Skeletal muscle cell (primary cell): ENCODE measurements around the gene IFT172.
"Not testable (repeated sequence)": the region's sequence is repeated elsewhere in the genome, so short reads cannot be mapped to it uniquely, and the experiment has no call there.

Source experiments
- DNase-seq: peaks from one replicate; pipeline ENCODE4 v3.0.0-alpha.2; 2010; ENCODE audit warnings: low read depth
- H3K4me3 ChIP-seq: 2 replicates; pipeline ENCODE4 v1.5.1; 2011; ENCODE audit warnings: low read depth, mild to moderate bottlenecking, control low read depth, low read length, moderate library complexity

The IFT172 gene

DNA sequence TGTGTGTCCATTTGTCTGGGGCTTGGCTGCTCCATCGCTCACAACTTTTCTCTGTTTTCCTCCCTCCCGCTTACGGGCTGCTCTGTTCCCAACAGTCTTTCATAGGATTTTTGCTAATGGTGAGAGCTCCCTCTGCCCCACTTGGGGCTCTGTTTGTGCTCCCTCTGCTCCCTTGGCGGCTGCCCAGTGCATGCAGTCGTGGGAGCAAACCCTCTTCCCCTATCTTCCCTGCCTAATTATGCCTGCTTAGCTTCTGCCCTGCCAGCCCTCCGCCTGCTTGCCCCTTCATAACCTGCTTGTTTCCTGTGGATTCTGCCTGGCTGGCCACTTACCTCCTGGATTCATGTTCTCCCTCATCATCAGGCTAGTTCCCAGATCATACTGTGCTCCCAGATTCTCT is 53.9 kb downstream of the IFT172 start:
- DNase-seq = no peak
- no peak overlapping the region for H3K4me3 ChIP-seq

GRCh38 chr2:27431395-27431794 is 58.1 kb downstream of the IFT172 start:
- no peak overlapping the region for H3K4me3 ChIP-seq
- DNase-seq = no peak

DNA sequence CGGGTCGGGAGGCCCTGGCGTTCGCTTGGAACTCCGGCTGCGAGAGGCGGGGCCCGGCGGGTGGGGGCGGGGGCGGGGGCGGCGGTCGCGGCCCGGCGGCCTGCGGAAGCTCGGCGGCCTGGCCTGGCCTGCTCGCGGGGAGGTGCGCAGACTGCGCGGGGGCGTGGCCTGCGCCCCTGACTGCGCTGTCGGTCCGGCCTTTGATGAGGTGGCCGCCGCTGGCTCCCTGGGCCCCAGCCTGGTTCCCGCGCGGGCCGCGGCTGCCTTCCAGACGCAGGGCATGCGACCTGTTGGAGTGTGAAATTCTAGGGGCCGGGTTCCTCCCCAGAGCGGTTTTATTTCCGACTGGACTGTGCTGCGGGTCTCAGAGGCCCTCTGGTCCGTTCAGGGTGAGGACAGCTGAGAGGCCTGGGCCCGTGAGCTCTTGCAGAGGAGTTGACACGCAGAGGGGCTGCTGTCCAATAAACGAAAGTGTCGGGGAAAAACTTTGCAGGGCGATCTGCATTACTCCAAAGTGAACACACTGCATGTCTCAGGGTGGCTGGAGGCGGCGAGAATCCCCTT is 60.5 kb downstream of the IFT172 start:
- peak; percentile 60 for DNase-seq
- H3K4me3 ChIP-seq = peak overlapping the region; percentile 84

DNA sequence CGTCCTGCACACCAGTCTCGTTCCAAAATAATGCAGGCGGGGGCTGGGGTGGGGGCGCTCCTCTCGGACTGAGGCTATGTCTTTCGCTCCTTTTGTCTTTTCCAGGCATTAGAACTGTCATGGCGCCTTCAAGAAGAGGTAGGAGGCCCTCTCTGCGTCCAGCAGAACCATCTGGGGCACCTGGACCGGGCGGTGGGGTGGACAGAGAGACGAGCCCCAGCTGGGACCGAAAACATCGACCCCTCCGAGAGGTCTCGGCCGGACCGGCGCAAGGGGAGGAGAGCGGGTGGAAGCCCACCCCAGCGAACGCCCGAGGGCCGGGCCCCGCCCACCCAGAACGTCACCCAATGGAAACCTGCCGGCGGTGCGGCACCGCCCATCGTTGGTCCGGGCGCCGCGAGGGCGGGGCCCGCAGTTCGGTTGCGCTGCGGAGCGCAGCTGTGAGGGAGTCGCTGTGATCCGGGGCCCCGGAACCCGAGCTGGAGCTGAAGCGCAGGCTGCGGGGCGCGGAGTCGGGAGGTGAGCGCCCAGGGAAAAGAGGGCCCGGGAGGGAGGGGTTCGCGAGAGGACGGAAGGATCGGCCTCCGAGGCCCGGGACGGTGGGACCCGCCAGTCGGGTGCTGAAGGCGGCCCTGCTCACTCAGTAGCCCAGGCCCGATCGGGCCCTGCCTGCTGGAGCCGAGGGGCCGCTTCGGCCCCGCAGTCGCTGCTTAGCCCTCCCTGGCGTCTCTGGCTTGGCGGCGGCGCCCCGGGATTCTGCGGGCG is 61.1 kb downstream of the IFT172 start, which contains the start of gene NRBP1:
NRBP1 (plus strand) TSS at position 419 of the 765 bp plus-strand sequence. CDS start 4,643 bp downstream, outside the sequence.
- DNase-seq = peak; percentile 60
- peak within 1 kb of the TSS; percentile 84 for H3K4me3 ChIP-seq

GRCh38 chr2:27427863-27428212 is 61.7 kb downstream of the IFT172 start:
- H3K4me3 ChIP-seq = peak overlapping the region; percentile 84
- no peak for DNase-seq

GRCh38 chr2:27425039-27425438 is 64.5 kb downstream of the IFT172 start:
- not testable (repeated sequence) for H3K4me3 ChIP-seq, DNase-seq

- DNase-seq = no peak
- no peak overlapping the region for H3K4me3 ChIP-seq
Observed at GRCh38 chr2:27422958-27423357, 66.6 kb downstream of the IFT172 start.

- DNase-seq = no peak
- no peak overlapping the region for H3K4me3 ChIP-seq
Observed at GRCh38 chr2:27421660-27422250, 67.8 kb downstream of the IFT172 start.

DNA sequence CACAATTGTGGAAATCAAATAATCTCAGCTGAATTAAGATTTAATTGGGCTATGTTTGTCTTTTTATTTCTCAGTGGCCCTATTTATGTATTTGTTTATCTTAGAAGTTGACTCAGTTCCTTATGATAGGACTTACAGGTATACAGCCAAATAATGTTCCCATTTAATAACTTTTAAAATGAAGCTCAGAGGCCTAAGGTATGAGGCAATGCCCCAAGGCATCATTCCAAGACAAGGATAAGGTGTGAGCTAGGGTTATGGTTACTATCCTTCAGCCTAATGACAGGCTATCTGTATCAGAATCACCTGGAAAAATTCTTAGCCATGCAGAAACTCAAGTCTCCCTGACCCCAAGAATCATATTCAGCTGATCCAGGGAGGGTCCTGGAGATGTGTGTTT is 68.5 kb downstream of the IFT172 start:
- DNase-seq = no peak

GRCh38 chr2:27416151-27416550 is 73.4 kb downstream of the IFT172 start:
- no peak overlapping the region for H3K4me3 ChIP-seq
- DNase-seq = no peak

More for the DNA sequence above, 68.5 kb downstream of the IFT172 start:
- H3K4me3 ChIP-seq = no peak overlapping the region

GRCh38 chr2:27412419-27413152 is 77.0 kb downstream of the IFT172 start:
- no peak overlapping the region for H3K4me3 ChIP-seq
- DNase-seq = no peak

- H3K4me3 ChIP-seq = peak within 1 kb of the TSS; percentile 99
Observed at GRCh38 chr2:27409321-27410073, 80.0 kb downstream of the IFT172 start, which contains the start of gene PPM1G. Gene PPM1G (minus strand): TSS chr2:27409591. CDS start chr2:27409422, 169 bp downstream.

GRCh38 chr2:27408601-27409320 is 80.8 kb downstream of the IFT172 start:
- no peak for DNase-seq
- peak overlapping the region; percentile 99 for H3K4me3 ChIP-seq

More at GRCh38 chr2:27409321-27410073, 80.0 kb downstream of the IFT172 start, which contains the start of gene PPM1G:
- peak; percentile 68 for DNase-seq

DNA sequence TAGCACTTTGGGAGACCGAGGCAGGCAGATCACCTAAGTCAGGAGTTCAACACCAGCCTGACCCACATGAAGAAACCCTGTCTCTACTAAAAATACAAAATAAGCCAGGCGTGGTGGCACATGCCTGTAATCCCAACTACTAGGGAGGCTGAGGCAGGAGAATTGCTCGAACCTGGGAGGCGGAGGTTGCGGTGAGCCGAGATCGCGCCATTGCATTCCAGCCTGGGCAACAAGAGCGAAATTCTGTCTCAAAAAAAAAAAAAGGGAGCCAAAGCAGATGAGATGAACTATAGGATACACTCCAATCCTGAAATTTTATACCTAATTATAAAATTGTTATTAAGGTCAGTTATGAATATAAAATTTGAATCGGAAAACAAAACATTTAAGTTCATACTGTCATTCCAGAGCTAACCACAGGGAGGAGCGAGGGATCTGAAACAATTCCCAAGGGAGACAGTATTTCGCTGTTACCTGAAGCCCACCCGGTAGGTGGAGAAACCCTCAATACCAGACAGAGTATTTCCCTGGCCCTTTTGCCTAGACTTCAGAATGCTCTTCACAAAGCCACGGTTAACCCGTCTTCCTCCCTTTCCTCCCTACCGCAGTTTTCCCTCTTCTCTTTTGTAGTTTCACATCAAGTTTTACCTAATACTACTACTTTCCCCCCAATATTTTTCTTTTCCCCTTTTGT is 81.6 kb downstream of the IFT172 start:
- no peak for DNase-seq
- H3K4me3 ChIP-seq = peak overlapping the region; percentile 99

GRCh38 chr2:27400348-27401135 is 89.0 kb downstream of the IFT172 start:
- no peak for DNase-seq
- no peak overlapping the region for H3K4me3 ChIP-seq

GRCh38 chr2:27398962-27399361 is 90.6 kb downstream of the IFT172 start:
- DNase-seq = no peak
- H3K4me3 ChIP-seq = no peak overlapping the region
